DMS153 (cell line): ENCODE measurements around the gene RTN4R.
"Not testable (repeated sequence)": the region's sequence is repeated elsewhere in the genome, so short reads cannot be mapped to it uniquely, and the experiment has no call there.

ENCODE experiments used
- DNase-seq: peaks from one replicate; lab custom pipeline; 2025; lab: John Stamatoyannopoulos, UW

The RTN4R gene

GRCh38 chr22:20268279-20269012, at the start of gene RTN4R:
Gene RTN4R, minus strand, starts transcription at chr22:20268318. Its CDS starts 226 bp downstream, at chr22:20268092.
- no peak for DNase-seq

DNA sequence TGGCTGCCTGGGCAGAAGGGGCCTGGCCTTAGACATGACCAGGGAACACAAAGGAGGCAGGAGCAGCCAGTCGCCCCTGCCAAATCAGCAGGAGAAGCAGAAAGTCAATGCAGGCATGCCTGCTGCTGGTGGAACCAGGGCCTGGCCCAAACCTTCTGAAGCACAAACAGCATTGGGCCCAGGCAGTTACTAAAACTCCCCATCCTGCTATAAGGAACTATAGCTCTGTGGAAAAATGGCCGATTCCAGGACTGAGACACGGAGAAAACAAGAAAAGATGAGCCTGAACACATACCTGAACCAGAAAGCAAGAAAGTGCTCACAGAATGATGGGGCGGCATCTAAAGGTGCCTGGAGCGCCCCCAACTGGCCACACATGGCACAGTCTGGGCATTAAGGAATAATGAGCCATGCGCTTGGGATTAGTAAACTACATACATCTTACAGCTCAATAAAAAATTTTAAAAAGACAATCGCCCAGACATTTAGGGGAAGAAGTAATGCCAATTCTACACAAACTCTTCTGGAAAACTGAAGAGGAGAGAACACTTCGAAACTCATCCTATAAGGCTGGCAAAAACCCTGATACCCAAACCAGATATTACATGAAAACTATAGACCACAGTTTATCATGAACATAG, 49.4 kb upstream of the RTN4R start:
- not testable (repeated sequence) for DNase-seq

DNA sequence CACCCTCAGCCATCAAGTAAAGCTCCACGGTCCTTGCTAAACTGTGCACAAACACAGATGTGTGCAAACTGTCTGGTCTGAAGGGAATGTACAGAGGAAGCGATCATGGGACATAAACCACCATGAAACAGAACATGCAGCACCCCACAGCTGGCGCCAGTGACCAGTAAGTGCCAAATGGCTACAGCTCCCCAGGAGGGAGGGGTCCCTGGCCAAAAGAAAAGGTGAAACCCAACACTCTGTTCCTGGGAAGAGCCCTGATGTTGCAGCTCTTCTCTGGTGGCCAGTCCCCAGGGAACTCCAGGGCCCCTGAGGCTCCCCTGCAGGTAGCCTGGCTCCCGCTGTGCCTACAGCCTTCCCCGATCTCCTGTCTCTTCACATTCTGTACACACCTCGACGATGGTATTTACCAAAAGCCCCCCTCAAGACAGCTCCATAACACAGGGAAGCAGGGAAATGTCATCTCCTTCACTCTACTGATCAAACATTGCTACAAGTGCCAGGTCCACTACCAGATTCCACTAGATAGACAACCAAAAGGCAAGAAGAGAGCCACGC, 48.8 kb upstream of the RTN4R start:
- no peak for DNase-seq

GRCh38 chr22:20316217-20316843, 48.2 kb upstream of the RTN4R start:
- no peak for DNase-seq

- no peak for DNase-seq
Measured at GRCh38 chr22:20315337-20316216, 47.5 kb upstream of the RTN4R start.

- not testable (repeated sequence) for DNase-seq
Measured at GRCh38 chr22:20314741-20315336, 46.7 kb upstream of the RTN4R start.

GRCh38 chr22:20314206-20314605, 46.1 kb upstream of the RTN4R start:
- not testable (repeated sequence) for DNase-seq

- DNase-seq: not testable (repeated sequence)
Measured at GRCh38 chr22:20313306-20314077, 45.4 kb upstream of the RTN4R start.

GRCh38 chr22:20312396-20313191, 44.5 kb upstream of the RTN4R start:
- DNase-seq: no peak

- DNase-seq: not testable (repeated sequence)
Measured at GRCh38 chr22:20311249-20312062, 43.3 kb upstream of the RTN4R start.

DNA sequence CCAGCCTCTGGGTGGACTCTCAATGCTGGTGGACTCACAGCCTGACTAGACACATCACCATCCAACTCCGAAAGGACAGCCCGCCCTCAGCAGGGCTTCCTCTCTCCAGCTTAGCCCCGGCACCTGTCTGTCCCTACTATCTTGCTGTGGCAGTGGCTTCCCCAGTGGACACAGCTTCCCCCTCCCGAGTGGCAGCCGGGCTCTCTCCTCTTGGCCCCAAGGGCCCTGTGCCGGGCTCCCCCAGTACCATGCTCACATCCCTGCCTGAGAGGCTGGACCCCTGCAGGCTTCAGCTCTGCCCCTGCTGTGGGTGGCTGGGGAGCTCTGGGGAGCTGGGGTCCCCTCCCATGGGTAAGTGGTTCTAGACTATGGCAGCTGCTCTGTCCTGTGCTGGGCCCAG, 42.7 kb upstream of the RTN4R start:
- not testable (repeated sequence) for DNase-seq

GRCh38 chr22:20310180-20310579, 42.1 kb upstream of the RTN4R start:
- not testable (repeated sequence) for DNase-seq

- DNase-seq: not testable (repeated sequence)
Measured at GRCh38 chr22:20308806-20309650, 40.9 kb upstream of the RTN4R start.

GRCh38 chr22:20307448-20308447, 39.6 kb upstream of the RTN4R start:
- DNase-seq: not testable (repeated sequence)

DNA sequence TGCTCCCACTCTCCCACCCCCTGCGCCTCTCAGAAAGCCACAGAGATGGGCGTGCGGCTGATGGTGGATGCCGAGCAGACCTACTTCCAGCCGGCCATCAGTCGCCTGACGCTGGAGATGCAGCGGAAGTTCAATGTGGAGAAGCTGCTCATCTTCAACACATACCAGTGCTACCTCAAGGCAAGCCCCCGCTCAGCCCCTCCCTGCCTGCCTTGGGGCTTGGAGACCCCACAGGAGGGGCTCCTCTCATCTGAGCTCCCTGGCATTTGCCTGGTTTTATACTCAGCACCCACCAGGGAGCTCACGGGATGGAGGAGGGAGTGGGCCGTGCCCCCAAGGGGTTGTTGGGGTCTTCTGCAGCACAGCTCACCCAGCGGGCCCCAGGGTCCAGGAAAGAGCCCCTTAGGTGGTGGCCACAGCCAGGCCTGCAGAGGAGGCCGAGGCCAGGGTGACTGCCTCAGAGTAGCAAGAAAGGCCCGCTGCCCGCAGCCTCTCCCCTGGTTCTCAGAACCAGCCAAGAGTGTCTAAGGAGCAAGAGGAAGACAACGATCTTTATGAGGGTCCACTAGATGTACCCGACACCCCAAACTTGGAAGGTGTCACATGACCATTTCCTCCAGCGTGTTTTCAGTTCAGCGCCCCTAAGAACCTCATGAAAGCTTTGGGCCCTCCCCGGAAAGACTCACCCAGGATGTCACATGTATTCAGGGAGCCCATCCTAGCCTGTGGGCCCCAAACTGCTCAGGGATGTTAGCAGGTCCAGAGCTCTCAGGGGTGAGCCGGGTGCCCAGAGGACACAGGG, 38.7 kb upstream of the RTN4R start:
- DNase-seq: not testable (repeated sequence)
